Spinal cord (tissue), 10 donors: Measurements from ENCODE around the gene TSC2. TPM values are rescaled to one million over a fixed set of nuclear protein-coding genes. Genes with fewer than 3 reads are reported as not detected.
"Not testable (repeated sequence)": the region's sequence is repeated elsewhere in the genome, so short reads cannot be mapped to it uniquely, and the experiment has no call there.

Source experiments
- DNase-seq, 6 donors: peaks; one replicate each; pipeline versions ENCODE4 v3.0.0 to v3.0.0-alpha.2; 2013 to 2015; ENCODE audit warnings: low spot score in 6 of 6, low read depth in 4 of 6
- H3K27ac ChIP-seq: one replicate; pipeline ENCODE4 v1.5.1; 2013; ENCODE audit warnings: low read depth, low read length, control low read depth
- H3K27me3 ChIP-seq: one replicate; pipeline ENCODE4 v1.6.1; 2013; ENCODE audit warnings: low read length; ENCODE audit not compliant: control insufficient read depth, insufficient read depth
- H3K36me3 ChIP-seq: one replicate; pipeline ENCODE4 v1.6.1; 2013; ENCODE audit warnings: low read length; ENCODE audit not compliant: control insufficient read depth, insufficient read depth
- H3K4me1 ChIP-seq: one replicate; pipeline ENCODE4 v1.6.1; 2013; ENCODE audit warnings: low read length; ENCODE audit not compliant: control insufficient read depth, insufficient read depth
- H3K4me3 ChIP-seq: one replicate; pipeline ENCODE4 v1.5.1; 2013; ENCODE audit warnings: low read depth, low read length, control low read depth
- H3K9me3 ChIP-seq: one replicate; pipeline ENCODE4 v1.6.1; 2013; ENCODE audit warnings: low read length; ENCODE audit not compliant: control insufficient read depth, insufficient read depth
- WGBS: methylation state at CpG from one replicate; pipeline ENCODE4 v1.1.5; 2013; ENCODE audit warnings: missing lambda C conversion rate; ENCODE audit not compliant: insufficient coverage; 5-methylcytosine and 5-hydroxymethylcytosine counted together
- polyA plus RNA-seq, 2 donors: library from polyadenylated mRNA; unstranded; fragments of 120-200 nt; gene quantifications; one replicate each; pipeline ENCODE4 v1.2.1, GENCODE V29; 2013; ENCODE audit not compliant: insufficient read length in 2 of 2
- total RNA-seq, 2 donors: library from RNA; depleted of rRNA in 1 of 2; stranded (reverse); fragments of 120-200 nt in 1 of 2; fragments of >200 nt in 1 of 2; gene quantifications; one replicate each; pipeline versions ENCODE4 v1.2.3 to v1.2.4, GENCODE V29; 2013 to 2014
- donor health status: healthy.

The TSC2 gene
- total and polyA plus RNA-seq, 4 donors = 39.6 to 231 (median 117) TPM

- DNase-seq, H3K27me3 ChIP-seq, H3K9me3 ChIP-seq, H3K4me3 ChIP-seq, H3K27ac ChIP-seq: not testable (repeated sequence)
- Histone ChIP-seq H3K4me1 (peaks cover 60% of the 10 kb centered on the region), H3K36me3 (peaks cover 26% of the 10 kb centered on the region)
- WGBS = 70% methylated on average over 10 of the region's 26 CpGs
Measured at GRCh38 chr16:2122934-2123683, 75.3 kb downstream of the TSC2 start.

DNA sequence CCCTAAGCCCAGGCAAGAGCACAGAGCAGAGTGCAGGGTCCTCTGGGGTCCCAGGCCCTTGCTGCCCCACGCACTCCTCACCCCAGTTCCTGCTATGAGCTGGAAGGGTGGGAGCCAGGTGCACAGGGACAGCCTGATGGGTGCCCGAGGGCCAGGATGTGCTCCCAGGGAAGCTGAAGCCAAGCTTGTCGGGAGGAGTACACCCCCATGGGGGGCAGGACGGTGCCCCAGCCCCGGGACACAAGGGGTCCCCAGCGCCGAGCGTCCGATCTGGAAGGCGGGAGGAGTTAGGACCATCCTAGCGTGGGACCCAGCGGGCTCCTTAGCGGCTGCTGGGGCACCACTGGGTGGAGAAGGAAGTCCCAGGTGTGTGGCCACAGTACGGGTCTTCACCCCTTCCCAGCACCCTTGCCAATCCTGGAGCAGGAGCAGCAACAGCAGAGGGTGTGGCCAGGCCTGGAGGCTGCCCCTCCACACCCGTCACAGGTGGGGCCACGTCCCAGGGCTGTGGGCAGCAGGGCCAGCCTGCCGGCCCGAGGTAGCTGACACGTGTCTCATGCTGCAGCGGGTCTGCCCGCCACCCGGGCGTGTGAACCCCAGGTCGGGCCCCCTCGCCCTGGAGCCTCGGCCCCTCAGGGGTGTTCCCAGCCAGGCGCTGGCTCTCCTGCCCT is 76.1 kb downstream of the TSC2 start:
- Histone ChIP-seq H3K4me1 (peaks cover 67% of the 10 kb centered on the region), H3K27ac (peak overlapping the region; percentile 91), H3K36me3 (peaks cover 26% of the 10 kb centered on the region)
- 72% methylated on average over 6 of the region's 27 CpGs for WGBS
- H3K4me3 ChIP-seq, H3K27me3 ChIP-seq, DNase-seq, H3K9me3 ChIP-seq: not testable (repeated sequence)

DNA sequence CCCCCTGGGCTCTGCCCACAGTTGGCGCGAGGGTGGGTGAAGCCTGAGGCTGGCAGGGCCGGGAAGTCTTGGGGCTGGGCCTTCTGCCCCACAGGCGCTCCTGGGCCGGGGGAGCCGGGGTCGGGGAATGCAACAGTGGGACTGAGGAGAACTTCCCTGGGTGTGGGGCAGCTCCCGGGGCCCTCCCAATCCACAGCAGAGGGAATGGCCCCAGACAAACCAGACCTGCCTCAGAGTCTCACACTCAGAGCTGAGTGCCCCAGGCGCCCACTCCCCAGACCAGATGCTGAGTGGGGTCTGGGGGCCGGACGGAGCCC is 76.5 kb downstream of the TSC2 start:
- Histone ChIP-seq H3K36me3 (peaks cover 24% of the 10 kb centered on the region), H3K4me1 (peaks cover 69% of the 10 kb centered on the region), H3K27ac (peak overlapping the region; percentile 91)
- peak in 1 of 6 donors; percentile 16 for DNase-seq
- H3K4me3 ChIP-seq, H3K27me3 ChIP-seq, H3K9me3 ChIP-seq: not testable (repeated sequence)
- 23% methylated on average over 11 of the region's 11 CpGs for WGBS

- WGBS = 8% methylated on average over 25 of the region's 37 CpGs
- Histone ChIP-seq H3K4me3 (peak overlapping the region; percentile 2), H3K36me3 (peaks cover 25% of the 10 kb centered on the region), H3K4me1 (peaks cover 69% of the 10 kb centered on the region), H3K27ac (peak overlapping the region; percentile 91)
- H3K9me3 ChIP-seq, H3K27me3 ChIP-seq: not testable (repeated sequence)
- DNase-seq = peak in 2 of 6 donors; percentile 42 to 67
Measured at GRCh38 chr16:2124694-2125444, 77.1 kb downstream of the TSC2 start.

- Histone ChIP-seq H3K4me1 (peaks cover 69% of the 10 kb centered on the region), H3K27ac (peak overlapping the region; percentile 91), H3K4me3 (peak overlapping the region; percentile 2), H3K36me3 (peaks cover 27% of the 10 kb centered on the region)
- WGBS = 30% methylated on average over 2 of the region's 11 CpGs
- peak in 1 of 6 donors; percentile 22 for DNase-seq
- not testable (repeated sequence) for H3K9me3 ChIP-seq, H3K27me3 ChIP-seq
Measured at GRCh38 chr16:2125609-2126008, 77.8 kb downstream of the TSC2 start.

DNA sequence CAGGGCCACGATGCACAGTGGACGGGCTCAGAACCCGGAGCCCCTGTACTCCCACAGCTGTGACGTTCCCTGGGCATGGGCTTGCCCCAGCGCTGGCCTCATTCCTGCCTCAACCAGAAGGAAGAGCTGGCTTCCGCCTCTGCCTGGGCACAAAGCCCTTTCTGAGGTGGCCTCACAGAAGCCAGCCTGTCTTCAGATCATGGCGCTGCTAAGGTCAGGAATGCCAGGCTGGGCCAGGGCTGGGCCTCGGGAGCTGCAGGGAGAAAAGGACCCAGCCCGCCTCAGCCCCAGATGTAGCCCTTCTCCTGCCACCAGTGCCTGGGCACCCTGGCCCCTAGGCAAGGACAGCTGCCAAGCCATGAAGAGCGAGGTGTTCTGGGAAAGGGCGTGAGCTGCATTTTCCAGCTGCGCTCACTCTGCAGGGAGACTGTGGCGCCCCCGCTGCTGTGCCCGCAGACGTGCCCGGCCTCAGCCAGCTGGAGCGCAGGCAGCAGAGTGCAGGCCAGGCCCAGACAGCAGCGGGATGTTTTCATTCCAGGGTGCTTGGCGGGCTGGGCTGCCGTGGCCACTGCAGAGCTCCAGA is 78.5 kb downstream of the TSC2 start:
- not testable (repeated sequence) for H3K27me3 ChIP-seq, H3K4me3 ChIP-seq, H3K9me3 ChIP-seq
- peak in 2 of 6 donors; percentile 43 to 71 for DNase-seq
- WGBS = 20% methylated on average over 20 of the region's 21 CpGs
- Histone ChIP-seq H3K36me3 (peaks cover 27% of the 10 kb centered on the region), H3K27ac (peak overlapping the region; percentile 91), H3K4me1 (peaks cover 69% of the 10 kb centered on the region)

GRCh38 chr16:2126928-2127556 is 79.3 kb downstream of the TSC2 start:
- H3K4me1 ChIP-seq = peaks cover 62% of the 10 kb centered on the region
- peak overlapping the region; percentile 91 for H3K27ac ChIP-seq
- H3K27me3 ChIP-seq, H3K4me3 ChIP-seq, H3K9me3 ChIP-seq: not testable (repeated sequence)
- WGBS = 56% methylated on average over 29 of the region's 31 CpGs
- H3K36me3 ChIP-seq = peaks cover 24% of the 10 kb centered on the region
- peak in 1 of 6 donors; percentile 66 for DNase-seq

DNA sequence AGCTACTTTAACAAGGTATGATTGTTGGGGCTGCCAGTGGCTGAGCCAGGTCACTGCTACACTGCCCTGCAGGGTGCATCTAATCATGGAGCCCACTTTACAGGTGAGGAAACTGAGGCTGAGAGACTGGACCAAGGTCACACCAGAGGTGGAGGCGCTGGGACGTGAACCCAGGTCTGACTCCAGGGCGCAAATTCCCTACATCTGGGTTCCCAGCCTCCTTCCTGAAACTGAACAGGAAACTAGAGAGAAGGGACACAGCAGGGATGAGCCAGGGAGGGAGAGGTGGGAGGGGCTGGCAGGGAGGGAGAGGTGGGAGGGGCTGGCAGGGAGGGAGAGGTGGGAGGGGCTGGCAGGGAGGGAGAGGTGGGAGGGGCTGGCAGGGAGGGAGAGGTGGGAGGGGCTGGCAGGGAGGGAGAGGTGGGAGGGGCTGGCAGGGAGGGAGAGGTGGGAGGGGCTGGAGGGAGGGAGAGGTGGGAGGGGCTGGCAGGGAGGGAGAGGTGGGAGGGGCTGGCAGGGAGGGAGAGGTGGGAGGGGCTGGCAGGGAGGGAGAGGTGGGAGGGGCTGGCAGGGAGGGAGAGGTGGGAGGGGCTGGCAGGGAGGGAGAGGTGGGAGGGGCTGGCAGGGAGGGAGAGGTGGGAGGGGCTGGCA is 80.0 kb downstream of the TSC2 start:
- not testable (repeated sequence) for H3K4me3 ChIP-seq, H3K9me3 ChIP-seq, H3K27me3 ChIP-seq
- peak overlapping the region; percentile 91 for H3K27ac ChIP-seq
- peaks cover 56% of the 10 kb centered on the region for H3K4me1 ChIP-seq
- peaks cover 16% of the 10 kb centered on the region for H3K36me3 ChIP-seq
- peak in 1 of 6 donors; percentile 53 for DNase-seq
- WGBS = 36% methylated on average over 3 of the region's 3 CpGs

DNA sequence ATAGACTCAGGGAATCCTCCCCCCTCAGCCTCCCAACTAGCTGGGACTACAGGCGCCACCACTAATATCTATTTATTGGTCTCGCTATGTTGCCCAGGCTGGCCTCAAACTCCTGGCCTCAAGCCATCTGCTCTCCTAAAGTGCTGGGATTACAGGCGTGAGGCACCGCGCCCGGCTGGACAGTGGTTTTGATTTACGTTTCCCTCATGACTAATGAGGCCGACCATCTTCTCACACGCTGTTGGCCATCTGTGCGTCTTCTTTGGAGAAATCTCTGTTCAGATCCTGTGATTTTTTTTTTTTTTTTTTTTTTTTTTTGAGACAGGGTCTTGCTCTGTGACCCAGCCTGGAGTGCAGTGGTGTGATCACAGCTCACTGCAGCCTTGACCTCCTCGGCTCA is 81.5 kb downstream of the TSC2 start:
- H3K4me3 ChIP-seq, H3K27me3 ChIP-seq, DNase-seq, H3K27ac ChIP-seq, H3K9me3 ChIP-seq: not testable (repeated sequence)
- no CpG with 5 or more reads among the region's 11 CpGs for WGBS
- Histone ChIP-seq H3K36me3 (peaks cover 14% of the 10 kb centered on the region), H3K4me1 (peaks cover 50% of the 10 kb centered on the region)
